CD14-positive monocyte (primary cell): ENCODE data around the gene AP2B1. TPM values are rescaled to one million over a fixed set of nuclear protein-coding genes. Genes with fewer than 3 reads are reported as not detected.

Experiments used
- DNase-seq, 3 donors: peaks; one replicate each; pipeline ENCODE4 v3.0.0-alpha.2; 2011 to 2022
- H2AFZ ChIP-seq: 2 replicates; pipeline ENCODE4 v1.6.0; 2012; ENCODE audit warnings: mild to moderate bottlenecking, low read depth, low read length, inconsistent platforms; ENCODE audit not compliant: insufficient read depth, poor library complexity, severe bottlenecking
- H3K27ac ChIP-seq, 2 donors: 1 replicate in 1 of 2; 2 replicates in 1 of 2; pipeline ENCODE4 v1.5.1; 2012 to 2013; ENCODE audit warnings: low read length in 2 of 2, control low read depth in 1 of 2, inconsistent platforms in 1 of 2, low read depth in 1 of 2, mild to moderate bottlenecking in 1 of 2
- H3K27me3 ChIP-seq, 2 donors: one replicate each; pipeline versions ENCODE4 v1.6.0 to v1.6.1; 2011 to 2013; ENCODE audit warnings: low read length in 2 of 2; ENCODE audit not compliant: control insufficient read depth in 2 of 2, insufficient read depth in 2 of 2
- H3K36me3 ChIP-seq, 2 donors: replicated peaks in 1 of 2; 1 replicate in 1 of 2; 2 replicates in 1 of 2; pipeline versions ENCODE4 v1.5.1 to v1.6.1; 2012 to 2013; ENCODE audit warnings: low read length in 2 of 2, control low read depth in 1 of 2, inconsistent platforms in 1 of 2, mild to moderate bottlenecking in 1 of 2; ENCODE audit not compliant: insufficient read depth in 2 of 2, control insufficient read depth in 1 of 2
- H3K4me1 ChIP-seq, 2 donors: 1 replicate in 1 of 2; 2 replicates in 1 of 2; pipeline versions ENCODE4 v1.5.1 to v1.6.1; 2012 to 2013; ENCODE audit warnings: low read length in 2 of 2, control low read depth in 1 of 2, inconsistent platforms in 1 of 2, mild to moderate bottlenecking in 1 of 2, moderate library complexity in 1 of 2; ENCODE audit not compliant: insufficient read depth in 2 of 2, control insufficient read depth in 1 of 2
- H3K4me2 ChIP-seq: replicated peaks from 2 replicates; pipeline ENCODE3; 2012; ENCODE audit warnings: low read length, moderate library complexity, mild to moderate bottlenecking; ENCODE audit not compliant: poor library complexity, severe bottlenecking; ENCODE audit errors: extremely low read depth
- H3K4me3 ChIP-seq, 3 experiments: fragments of 200-600 bp in 1 of 3; sonication (generic) in 1 of 3; replicated peaks in 1 of 3; 1 replicate in 2 of 3; 2 replicates in 1 of 3; pipeline ENCODE4 v1.5.1; 2011 to 2013; ENCODE audit warnings: low read length in 3 of 3, mild to moderate bottlenecking in 3 of 3, control low read depth in 2 of 3, low read depth in 2 of 3, inconsistent platforms in 1 of 3, moderate library complexity in 1 of 3
- H3K79me2 ChIP-seq: 2 replicates; pipeline ENCODE4 v1.6.0; 2012; ENCODE audit warnings: mild to moderate bottlenecking, control low read depth, inconsistent platforms, low read length, moderate library complexity; ENCODE audit not compliant: insufficient read depth
- H3K9ac ChIP-seq: 2 replicates; pipeline ENCODE4 v1.6.0; 2017; ENCODE audit warnings: low read length, mild to moderate bottlenecking; ENCODE audit not compliant: insufficient read depth, poor library complexity, severe bottlenecking
- H3K9me3 ChIP-seq, 2 donors: replicated peaks in 1 of 2; 1 replicate in 1 of 2; 2 replicates in 1 of 2; pipeline versions ENCODE4 v1.5.1 to v1.6.1; 2012 to 2013; ENCODE audit warnings: low read length in 2 of 2, control low read depth in 1 of 2; ENCODE audit not compliant: control insufficient read depth in 1 of 2, insufficient read depth in 1 of 2
- H4K20me1 ChIP-seq: 2 replicates; pipeline ENCODE4 v1.6.0; 2012; ENCODE audit warnings: mild to moderate bottlenecking, low read length, control low read depth, moderate library complexity; ENCODE audit not compliant: insufficient read depth
- H3K27ac Mint-ChIP-seq, 7 donors: one replicate each; pipeline ENCODE4 v1.8.0; 2020; ENCODE audit warnings: mild to moderate bottlenecking in 7 of 7, mixed read lengths in 7 of 7, moderate library complexity in 6 of 7, inconsistent platforms in 2 of 7
- H3K27me3 Mint-ChIP-seq, 3 donors: one replicate each; pipeline ENCODE4 v1.8.0; 2021 to 2022; ENCODE audit warnings: low read depth in 3 of 3, mild to moderate bottlenecking in 3 of 3, mixed read lengths in 3 of 3, moderate library complexity in 3 of 3, inconsistent platforms in 1 of 3
- H3K36me3 Mint-ChIP-seq, 2 donors: one replicate each; pipeline ENCODE4 v1.8.0; 2020; ENCODE audit warnings: mixed read lengths in 2 of 2, inconsistent platforms in 1 of 2, mild to moderate bottlenecking in 1 of 2
- H3K4me1 Mint-ChIP-seq: one replicate; pipeline ENCODE4 v1.8.0; 2020; ENCODE audit warnings: mild to moderate bottlenecking, mixed read lengths
- H3K4me3 Mint-ChIP-seq, 2 donors: one replicate each; pipeline ENCODE4 v1.8.0; 2020; ENCODE audit warnings: mild to moderate bottlenecking in 2 of 2, mixed read lengths in 2 of 2, moderate library complexity in 1 of 2
- H3K9me3 Mint-ChIP-seq, 7 donors: one replicate each; pipeline ENCODE4 v1.8.0; 2020 to 2022; ENCODE audit warnings: mixed read lengths in 7 of 7, mild to moderate bottlenecking in 6 of 7, moderate library complexity in 6 of 7, inconsistent platforms in 2 of 7
- WGBS: methylation state at CpG from one replicate; pipeline ENCODE4 v1.1.5; 2013; ENCODE audit warnings: missing lambda C conversion rate; ENCODE audit not compliant: insufficient coverage; 5-methylcytosine and 5-hydroxymethylcytosine counted together
- intact Hi-C, 2 donors: fragments of 100-400 bp; cut with micrococcal nuclease; formaldehyde crosslinking; loops; one replicate each; pipeline versions ENCODE4 v1.15.0 to v1.15.1; 2023
- polyA plus RNA-seq, 3 donors: library from polyadenylated mRNA; depleted of rRNA in 1 of 3; unstranded in 2 of 3; stranded (reverse) in 1 of 3; fragments of 300-500 nt in 2 of 3; fragments of >200 nt in 1 of 3; fragmentation: Illumina TruSeq in 2 of 3; gene quantifications; 1 replicate in 2 of 3; 2 replicates in 1 of 3; pipeline ENCODE4 v1.2.3, GENCODE V29; 2012 to 2021
- TF ChIP-seq, protein P1 (sequence below): fragments of 200-600 bp; IDR thresholded peaks from one replicate; pipeline ENCODE4 v1.8.0; 2022; ENCODE audit warnings: antibody characterized with exemption, mild to moderate bottlenecking

Gene AP2B1
- polyA plus RNA-seq, 3 donors, result 28.7 to 44.2 (median 29.4) TPM

DNA sequence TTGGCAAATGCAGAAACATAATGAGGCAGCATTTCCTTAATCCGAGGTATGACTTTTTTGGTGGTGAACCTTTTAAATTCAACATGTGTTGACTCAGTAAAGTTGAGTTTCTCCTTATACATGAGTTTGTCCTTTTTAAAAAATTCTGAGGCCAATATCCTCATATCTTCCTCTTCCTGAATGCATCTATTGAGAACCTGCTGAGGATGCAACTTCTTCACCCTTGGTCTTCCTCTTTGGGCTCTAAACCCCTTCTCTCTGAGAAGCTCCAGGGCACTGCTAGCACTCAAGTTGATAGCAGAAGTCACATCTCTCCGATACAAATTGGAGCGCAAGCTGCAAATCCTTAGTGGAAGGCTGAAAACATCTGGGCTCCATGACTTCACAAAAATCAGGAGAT lies 29.8 kb upstream of the AP2B1 start:
- H3K4me1 ChIP-seq, result no peaks in the 10 kb centered on the region
- TF ChIP-seq, protein P1, sequence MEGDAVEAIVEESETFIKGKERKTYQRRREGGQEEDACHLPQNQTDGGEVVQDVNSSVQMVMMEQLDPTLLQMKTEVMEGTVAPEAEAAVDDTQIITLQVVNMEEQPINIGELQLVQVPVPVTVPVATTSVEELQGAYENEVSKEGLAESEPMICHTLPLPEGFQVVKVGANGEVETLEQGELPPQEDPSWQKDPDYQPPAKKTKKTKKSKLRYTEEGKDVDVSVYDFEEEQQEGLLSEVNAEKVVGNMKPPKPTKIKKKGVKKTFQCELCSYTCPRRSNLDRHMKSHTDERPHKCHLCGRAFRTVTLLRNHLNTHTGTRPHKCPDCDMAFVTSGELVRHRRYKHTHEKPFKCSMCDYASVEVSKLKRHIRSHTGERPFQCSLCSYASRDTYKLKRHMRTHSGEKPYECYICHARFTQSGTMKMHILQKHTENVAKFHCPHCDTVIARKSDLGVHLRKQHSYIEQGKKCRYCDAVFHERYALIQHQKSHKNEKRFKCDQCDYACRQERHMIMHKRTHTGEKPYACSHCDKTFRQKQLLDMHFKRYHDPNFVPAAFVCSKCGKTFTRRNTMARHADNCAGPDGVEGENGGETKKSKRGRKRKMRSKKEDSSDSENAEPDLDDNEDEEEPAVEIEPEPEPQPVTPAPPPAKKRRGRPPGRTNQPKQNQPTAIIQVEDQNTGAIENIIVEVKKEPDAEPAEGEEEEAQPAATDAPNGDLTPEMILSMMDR, result no peak
- no peak overlapping the region for H3K9ac ChIP-seq
- H3K4me2 ChIP-seq, result no peak overlapping the region
- H3K9me3 Mint-ChIP-seq, result no peaks in the 10 kb centered on the region
- no peak overlapping the region for H3K4me3 Mint-ChIP-seq
- peaks cover 9% of the 10 kb centered on the region for H3K4me1 Mint-ChIP-seq
- H3K36me3 ChIP-seq, result no peaks in the 10 kb centered on the region
- no peak overlapping the region for H2AFZ ChIP-seq
- intact Hi-C loops, result no loop called here
- H3K9me3 ChIP-seq, result no peaks in the 10 kb centered on the region
- H3K79me2 ChIP-seq, result no peaks in the 10 kb centered on the region
- H3K27ac Mint-ChIP-seq, result peak overlapping the region in 1 of 7 donors; percentile 78
- H3K4me3 ChIP-seq, result no peak overlapping the region
- WGBS, result 93% methylated on average over 2 of the region's 3 CpGs
- H3K36me3 Mint-ChIP-seq, result no peaks in the 10 kb centered on the region
- H3K27me3 ChIP-seq, result no peaks in the 10 kb centered on the region
- H3K27me3 Mint-ChIP-seq, result peaks cover 4 to 7% (median 6%) of the 10 kb centered on the region in 3 donors
- no peak for DNase-seq
- no peak overlapping the region for H3K27ac ChIP-seq
- no peaks in the 10 kb centered on the region for H4K20me1 ChIP-seq

DNA sequence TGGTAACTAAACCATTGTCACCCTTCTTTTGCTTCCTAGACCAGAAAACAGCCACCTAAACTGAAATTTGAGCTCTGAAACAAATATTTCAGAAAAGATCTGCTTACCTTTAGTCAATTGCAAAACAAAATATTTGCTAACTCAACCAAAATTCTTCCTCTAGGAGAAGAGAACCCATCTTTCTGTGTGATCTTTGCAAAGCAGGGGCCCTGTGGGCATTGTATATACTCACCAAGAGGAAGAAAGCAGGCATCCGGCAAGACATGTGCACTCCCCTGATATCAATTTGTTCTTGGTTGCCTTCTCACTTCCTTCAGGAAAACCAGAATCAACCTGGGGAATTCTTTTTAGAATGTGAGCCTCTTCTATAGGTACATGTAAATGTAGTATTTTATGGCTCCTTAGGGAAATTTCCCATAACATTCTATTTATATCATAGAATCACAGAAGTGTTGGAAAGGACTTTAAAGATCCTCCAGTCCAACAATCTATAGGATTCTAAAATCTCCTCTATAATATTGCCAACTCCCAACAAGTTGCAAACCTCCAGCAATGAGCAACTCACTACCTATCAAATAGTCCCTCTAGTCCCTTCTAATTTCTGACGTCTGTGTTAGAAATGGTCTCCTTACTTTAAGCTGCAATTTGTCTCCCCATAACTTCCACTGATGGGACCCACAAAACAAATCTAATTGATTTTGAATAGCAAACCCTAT lies 27.5 kb upstream of the AP2B1 start:
- intact Hi-C loops, result no loop called here
- Histone ChIP-seq H3K36me3 (no peaks in the 10 kb centered on the region), H3K4me1 (no peaks in the 10 kb centered on the region), H3K9me3 (no peaks in the 10 kb centered on the region), H2AFZ (no peak overlapping the region), H3K9ac (no peak overlapping the region), H3K27ac (no peak overlapping the region), H3K27me3 (no peaks in the 10 kb centered on the region), H4K20me1 (no peaks in the 10 kb centered on the region), H3K79me2 (no peaks in the 10 kb centered on the region), H3K4me2 (no peak overlapping the region), H3K4me3 (no peak overlapping the region)
- TF ChIP-seq, protein P1, result no peak
- Mint-ChIP-seq H3K4me3 (no peak overlapping the region), H3K36me3 (no peaks in the 10 kb centered on the region), H3K4me1 (peaks cover 9% of the 10 kb centered on the region), H3K9me3 (no peaks in the 10 kb centered on the region), H3K27ac (no peak overlapping the region), H3K27me3 (peaks cover 1 to 5% (median 5%) of the 10 kb centered on the region in 3 donors)
- no peak for DNase-seq
- no CpG with 5 or more reads among the region's 2 CpGs for WGBS
